OCI-M2 (cell line): Measurements from ENCODE around the gene FOXJ2.
"Not testable (repeated sequence)": the region's sequence is repeated elsewhere in the genome, so short reads cannot be mapped to it uniquely, and the experiment has no call there.

Source experiments
- DNase-seq: peaks from one replicate; lab custom pipeline; 2025; ENCODE audit not compliant: unreplicated experiment; lab: John Stamatoyannopoulos, UW

FOXJ2 gene

GRCh38 chr12:8028267-8028666 lies 4.2 kb upstream of the FOXJ2 start:
- no peak for DNase-seq

GRCh38 chr12:8030189-8030588 lies 2.3 kb upstream of the FOXJ2 start:
- no peak for DNase-seq

- not testable (repeated sequence) for DNase-seq
Observed at GRCh38 chr12:8031017-8031416, 1.5 kb upstream of the FOXJ2 start.

- DNase-seq: no peak
Observed at GRCh38 chr12:8031872-8032241, 659 bp upstream of the FOXJ2 start.

GRCh38 chr12:8033153-8034044 lies 883 bp downstream of the FOXJ2 start:
- no peak for DNase-seq

- DNase-seq: no peak
Observed at GRCh38 chr12:8034802-8035201, 2.3 kb downstream of the FOXJ2 start.

- no peak for DNase-seq
Observed at GRCh38 chr12:8035440-8036010, 3.0 kb downstream of the FOXJ2 start.

- no peak for DNase-seq
Observed at GRCh38 chr12:8036346-8036745, 3.8 kb downstream of the FOXJ2 start.

GRCh38 chr12:8037046-8037663 lies 4.6 kb downstream of the FOXJ2 start:
- no peak for DNase-seq

GRCh38 chr12:8037947-8038346 lies 5.4 kb downstream of the FOXJ2 start:
- DNase-seq: no peak

GRCh38 chr12:8038659-8039114 lies 6.2 kb downstream of the FOXJ2 start:
- DNase-seq: no peak

GRCh38 chr12:8040791-8041190 lies 8.3 kb downstream of the FOXJ2 start:
- no peak for DNase-seq

GRCh38 chr12:8045952-8046944 lies 13.7 kb downstream of the FOXJ2 start:
- DNase-seq: no peak

- no peak for DNase-seq
Observed at GRCh38 chr12:8047842-8048241, 15.3 kb downstream of the FOXJ2 start.

GRCh38 chr12:8048906-8049305 lies 16.4 kb downstream of the FOXJ2 start:
- DNase-seq: no peak

GRCh38 chr12:8050600-8051250 lies 18.2 kb downstream of the FOXJ2 start:
- no peak for DNase-seq

- no peak for DNase-seq
Observed at GRCh38 chr12:8052679-8053078, 20.2 kb downstream of the FOXJ2 start.

- DNase-seq: no peak
Observed at GRCh38 chr12:8054816-8055215, 22.3 kb downstream of the FOXJ2 start.

GRCh38 chr12:8057306-8057705 lies 24.8 kb downstream of the FOXJ2 start:
- DNase-seq: no peak

- no peak for DNase-seq
Observed at GRCh38 chr12:8057839-8058238, 25.3 kb downstream of the FOXJ2 start.
